ENCODE measurements around the gene OVAAL. TPM values are rescaled to one million over a fixed set of nuclear protein-coding genes. Genes with fewer than 3 reads are reported as not detected.

Gene OVAAL
- total RNA-seq, result not detected in 2 replicates

GRCh38 chr1:180558664-180559063, at the start of gene OVAAL:
TSS of gene OVAAL (plus strand) at chr1:180558964.

Other genes starting within 250 kb of the OVAAL start
- gene ACBD6, start 56.4 kb upstream of the OVAAL start, total RNA-seq, result 49.8 and 58.5 TPM in 2 replicates
- 14.4 and 19.1 TPM in 2 replicates for gene XPR1, start 73.1 kb downstream of the OVAAL start, total RNA-seq